Measurements from ENCODE around the gene TRIP4. TPM values are rescaled to one million over a fixed set of nuclear protein-coding genes. Genes with fewer than 3 reads are reported as not detected.

Gene TRIP4
- polyA plus RNA-seq, 3 donors = 23.0 to 40.1 (median 35.6) TPM

- H3K4me2 ChIP-seq (replicated peaks; ENCODE audit: extremely low read depth, low read length, poor library complexity, severe bottlenecking) = no peak overlapping the region
- Mint-ChIP-seq H3K27ac (peak overlapping the region in 5 of 7 donors; percentile 8 to 81 (median 64)), H3K36me3 (peaks cover 19 to 39% of the 10 kb centered on the region in 2 donors), H3K4me1 (peaks cover 36% of the 10 kb centered on the region), H3K27me3 (ENCODE audit: low read depth in 3 of 3) (peaks cover 0 to 2% (median 0%) of the 10 kb centered on the region in 3 donors), H3K9me3 (peaks cover 0 to 2% (median 0%) of the 10 kb centered on the region in 7 donors), H3K4me3 (no peak overlapping the region)
- H3K9ac ChIP-seq (ENCODE audit: insufficient read depth, low read length, poor library complexity, severe bottlenecking) = no peak overlapping the region
- peaks cover 0 to 25% of the 10 kb centered on the region in 2 donors for H3K36me3 ChIP-seq (replicated peaks in 1 of 2; ENCODE audit: control insufficient read depth in 1 of 2, insufficient read depth in 2 of 2, low read length in 2 of 2)
- DNase-seq = no peak
- H3K27ac ChIP-seq (ENCODE audit: low read depth in 1 of 2, low read length in 2 of 2) = peak overlapping the region in 1 of 2 donors; percentile 59
- no peak for TF ChIP-seq CTCF (IDR thresholded peaks at IDR 0.05)
- H2AFZ ChIP-seq (ENCODE audit: insufficient read depth, low read depth, low read length, poor library complexity, severe bottlenecking) = no peak overlapping the region
- no peaks in the 10 kb centered on the region for H3K9me3 ChIP-seq (replicated peaks in 1 of 2; ENCODE audit: control insufficient read depth in 1 of 2, insufficient read depth in 1 of 2, low read length in 2 of 2)
- intact Hi-C loops (cut with micrococcal nuclease) = no loop called here
- no CpG with 5 or more reads among the region's 1 CpG for WGBS (ENCODE audit: insufficient coverage)
- H4K20me1 ChIP-seq (ENCODE audit: insufficient read depth, low read length) = peaks cover 83% of the 10 kb centered on the region
- peaks cover 4 to 19% of the 10 kb centered on the region in 2 donors for H3K4me1 ChIP-seq (ENCODE audit: control insufficient read depth in 1 of 2, insufficient read depth in 2 of 2, low read length in 2 of 2)
- no peak overlapping the region for H3K4me3 ChIP-seq (replicated peaks in 1 of 3; ENCODE audit: low read depth in 2 of 3, low read length in 3 of 3)
- H3K27me3 ChIP-seq (ENCODE audit: control insufficient read depth in 2 of 2, insufficient read depth in 2 of 2, low read length in 2 of 2) = no peaks in the 10 kb centered on the region
- H3K79me2 ChIP-seq (ENCODE audit: insufficient read depth, low read length) = peaks cover 86% of the 10 kb centered on the region
Observed at GRCh38 chr15:64478863-64479262, 91.2 kb downstream of the TRIP4 start.

- H3K4me3 ChIP-seq (replicated peaks in 1 of 3; ENCODE audit: low read depth in 2 of 3, low read length in 3 of 3) = no peak overlapping the region
- H3K9me3 Mint-ChIP-seq = no peaks in the 10 kb centered on the region
- H2AFZ ChIP-seq (ENCODE audit: insufficient read depth, low read depth, low read length, poor library complexity, severe bottlenecking) = no peak overlapping the region
- H3K9ac ChIP-seq (ENCODE audit: insufficient read depth, low read length, poor library complexity, severe bottlenecking) = no peak overlapping the region
- no peak for TF ChIP-seq CTCF (IDR thresholded peaks at IDR 0.05)
- no peak overlapping the region for H3K4me2 ChIP-seq (replicated peaks; ENCODE audit: extremely low read depth, low read length, poor library complexity, severe bottlenecking)
- no peaks in the 10 kb centered on the region for H3K27me3 Mint-ChIP-seq (ENCODE audit: low read depth in 3 of 3)
- DNase-seq = peak in 1 of 3 donors; percentile 12
- peaks cover 35% of the 10 kb centered on the region for H3K4me1 Mint-ChIP-seq
- no peaks in the 10 kb centered on the region for H3K27me3 ChIP-seq (ENCODE audit: control insufficient read depth in 2 of 2, insufficient read depth in 2 of 2, low read length in 2 of 2)
- peaks cover 4 to 19% of the 10 kb centered on the region in 2 donors for H3K4me1 ChIP-seq (ENCODE audit: control insufficient read depth in 1 of 2, insufficient read depth in 2 of 2, low read length in 2 of 2)
- peaks cover 79% of the 10 kb centered on the region for H3K79me2 ChIP-seq (ENCODE audit: insufficient read depth, low read length)
- intact Hi-C loops (cut with micrococcal nuclease) = no loop called here
- no CpG with 5 or more reads among the region's 4 CpGs for WGBS (ENCODE audit: insufficient coverage)
- no peaks in the 10 kb centered on the region for H3K9me3 ChIP-seq (replicated peaks in 1 of 2; ENCODE audit: control insufficient read depth in 1 of 2, insufficient read depth in 1 of 2, low read length in 2 of 2)
- peaks cover 78% of the 10 kb centered on the region for H4K20me1 ChIP-seq (ENCODE audit: insufficient read depth, low read length)
- peaks cover 15 to 31% of the 10 kb centered on the region in 2 donors for H3K36me3 Mint-ChIP-seq
- peak overlapping the region in 4 of 7 donors; percentile 2 to 63 (median 11) for H3K27ac Mint-ChIP-seq
- peak overlapping the region in 1 of 2 donors; percentile 53 for H3K27ac ChIP-seq (ENCODE audit: low read depth in 1 of 2, low read length in 2 of 2)
- peaks cover 0 to 23% of the 10 kb centered on the region in 2 donors for H3K36me3 ChIP-seq (replicated peaks in 1 of 2; ENCODE audit: control insufficient read depth in 1 of 2, insufficient read depth in 2 of 2, low read length in 2 of 2)
- H3K4me3 Mint-ChIP-seq = no peak overlapping the region
Observed at GRCh38 chr15:64480891-64481290, 93.3 kb downstream of the TRIP4 start.

Measured in CD14-positive monocyte (primary cell).